GM21825 (cell line): Measurements from ENCODE around the gene FCGR2B.
A peak's percentile ranks its signal among the peaks of the same experiment; 100 is the strongest.
"Not testable (repeated sequence)": the region's sequence is repeated elsewhere in the genome, so short reads cannot be mapped to it uniquely, and the experiment has no call there.

Experiments used
- ATAC-seq: cut with Tn5 transposase; IDR thresholded peaks from one replicate; pipeline ENCODE4 v1.9.1; 2021; ENCODE audit warnings: mild to moderate bottlenecking, moderate library complexity; ENCODE audit not compliant: unreplicated experiment

FCGR2B gene

DNA sequence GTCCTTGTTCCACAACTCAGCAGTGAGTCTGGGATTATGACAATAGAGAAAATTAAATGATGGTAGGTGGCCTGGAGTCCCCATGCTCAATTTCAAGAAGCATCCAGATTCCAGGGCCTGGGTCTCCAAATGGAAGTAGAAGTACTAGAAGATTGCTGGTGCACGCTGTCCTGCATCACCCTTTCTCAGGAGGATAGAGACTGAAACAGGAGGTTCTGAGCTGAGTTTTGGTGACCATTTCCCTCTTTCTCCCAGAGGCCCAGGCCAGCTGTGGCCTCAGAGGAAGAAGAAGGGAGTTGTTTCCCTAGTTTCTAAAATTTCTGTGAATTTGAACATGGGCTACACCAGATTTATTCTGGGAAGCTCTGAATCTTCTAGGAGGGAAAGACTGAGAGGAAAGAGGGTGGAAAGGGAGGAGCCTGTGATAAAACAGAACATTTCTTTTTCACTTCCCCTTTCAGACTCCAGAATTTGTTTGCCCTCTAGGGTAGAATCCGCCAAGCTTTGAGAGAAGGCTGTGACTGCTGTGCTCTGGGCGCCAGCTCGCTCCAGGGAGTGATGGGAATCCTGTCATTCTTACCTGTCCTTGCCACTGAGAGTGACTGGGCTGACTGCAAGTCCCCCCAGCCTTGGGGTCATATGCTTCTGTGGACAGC, at the start of gene FCGR2B:
TSS of gene FCGR2B (plus strand) at position 460 of the 656 bp plus-strand sequence. CDS start at position 559, 99 bp downstream.
- ATAC-seq = peak; percentile 72

DNA sequence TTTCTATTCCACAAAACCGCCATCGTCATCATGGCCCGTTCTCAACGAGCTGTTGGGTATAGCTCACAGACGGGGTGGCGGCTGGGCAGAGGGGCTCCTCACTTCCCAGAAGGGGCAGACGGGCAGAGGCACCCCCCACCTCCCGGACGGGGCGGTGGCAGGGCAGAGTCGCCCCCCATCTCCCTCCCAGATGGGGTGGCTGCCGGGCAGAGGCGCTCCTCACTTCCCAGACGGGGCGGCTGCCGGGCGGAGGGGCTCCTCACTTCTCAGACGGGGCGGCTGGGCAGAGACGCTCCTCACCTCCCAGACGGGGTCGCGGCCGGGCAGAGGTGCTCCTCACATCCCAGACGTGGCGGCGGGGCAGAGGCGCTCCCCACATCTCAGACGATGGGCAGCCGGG, 46.5 kb upstream of the FCGR2B start:
- ATAC-seq = not testable (repeated sequence)

DNA sequence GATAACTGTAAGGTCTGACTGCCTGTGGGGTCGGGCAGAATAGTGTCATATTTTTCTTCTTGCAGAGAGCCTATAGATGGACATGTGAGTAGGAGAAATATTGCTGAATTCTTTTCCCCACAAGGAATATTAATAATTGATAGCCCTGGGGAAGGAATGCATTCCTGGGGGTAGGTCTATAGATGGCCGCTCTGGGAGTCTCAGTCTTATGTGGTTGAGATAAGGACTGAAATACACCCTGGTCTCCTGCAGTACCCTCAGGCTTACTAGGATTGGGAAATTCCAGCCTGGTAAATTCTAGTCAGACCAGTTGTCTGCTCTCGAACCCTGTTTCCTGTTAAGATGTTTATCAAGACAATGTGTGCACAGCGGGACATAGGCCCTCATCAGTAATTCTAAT, 44.4 kb upstream of the FCGR2B start:
- ATAC-seq = not testable (repeated sequence)

DNA sequence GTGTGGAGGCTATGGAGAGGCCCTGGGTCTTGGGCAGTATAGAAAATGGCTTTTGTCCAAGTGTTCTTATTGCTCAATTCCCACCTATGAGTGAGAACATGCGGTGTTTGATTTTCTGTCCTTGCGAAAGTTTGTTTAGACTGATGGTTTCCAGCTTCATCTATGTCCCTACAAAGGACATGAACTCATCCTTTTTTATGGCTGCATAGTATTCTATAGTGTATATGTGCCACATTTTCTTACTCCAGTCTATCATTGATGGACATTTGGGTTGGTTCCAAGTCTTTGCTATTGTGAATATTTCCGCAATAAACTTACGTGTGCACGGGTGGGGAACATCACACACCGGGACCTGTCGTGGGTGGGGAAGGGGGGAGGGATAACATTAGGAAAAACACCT, 42.5 kb upstream of the FCGR2B start:
- ATAC-seq = not testable (repeated sequence)

DNA sequence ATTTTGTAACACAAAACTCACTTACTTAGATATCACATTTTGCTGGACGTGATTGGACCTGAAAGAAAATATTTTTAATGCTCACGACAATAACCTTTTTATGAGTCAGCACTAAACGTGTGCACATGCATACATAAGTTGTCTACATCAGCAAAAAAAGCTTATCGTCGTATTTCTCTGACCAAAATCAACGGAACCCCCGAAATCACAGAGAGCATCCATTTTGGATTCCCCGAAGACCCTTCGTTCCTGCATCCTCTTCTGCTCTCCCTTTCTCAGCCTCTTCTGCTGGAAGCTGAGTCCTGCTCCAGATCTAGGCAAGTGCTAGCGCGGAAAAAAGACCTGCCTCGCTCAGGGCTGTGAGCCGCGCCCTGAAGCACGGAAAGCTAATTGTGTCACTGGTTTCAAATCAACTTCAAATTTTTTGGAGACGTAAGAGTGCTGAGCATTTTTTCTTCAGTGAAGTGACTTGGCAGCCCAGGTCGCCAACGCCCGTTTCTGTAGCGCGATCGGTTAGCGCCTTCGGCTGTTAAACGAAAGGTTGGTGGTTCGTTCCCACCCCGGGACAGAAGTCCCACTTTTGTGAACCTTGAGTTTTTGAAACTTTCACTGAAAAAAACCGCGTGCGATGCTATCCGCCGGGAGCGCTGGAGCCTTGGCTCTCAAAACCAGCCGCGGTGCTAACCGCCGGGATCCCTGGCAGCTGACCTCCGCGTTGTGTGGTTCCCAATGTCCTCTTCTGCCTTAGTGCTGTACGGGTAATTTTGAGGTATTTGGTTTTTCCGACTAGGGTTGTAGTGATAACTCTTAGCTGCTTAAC, 41.6 kb upstream of the FCGR2B start:
- ATAC-seq = peak; percentile 51

DNA sequence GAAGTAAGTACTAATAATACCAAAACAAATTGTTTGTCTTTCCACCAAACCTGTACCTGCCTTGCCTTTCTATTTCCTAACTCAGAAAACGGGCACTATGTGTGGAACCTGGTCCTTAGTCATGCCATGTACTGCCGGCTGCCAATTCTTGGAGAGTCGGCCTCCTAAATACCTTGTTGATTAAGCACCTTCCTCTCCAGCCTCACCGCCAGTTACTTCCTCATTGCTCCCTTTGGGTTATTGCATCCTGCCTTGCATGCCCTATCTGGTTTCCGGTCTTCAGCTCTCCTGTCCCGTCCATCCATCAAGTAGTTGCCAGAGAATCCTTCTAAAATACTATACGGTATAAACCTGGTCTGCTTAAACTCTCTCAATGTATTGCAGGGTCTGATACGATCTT, 40.9 kb upstream of the FCGR2B start:
- peak; percentile 21 for ATAC-seq

DNA sequence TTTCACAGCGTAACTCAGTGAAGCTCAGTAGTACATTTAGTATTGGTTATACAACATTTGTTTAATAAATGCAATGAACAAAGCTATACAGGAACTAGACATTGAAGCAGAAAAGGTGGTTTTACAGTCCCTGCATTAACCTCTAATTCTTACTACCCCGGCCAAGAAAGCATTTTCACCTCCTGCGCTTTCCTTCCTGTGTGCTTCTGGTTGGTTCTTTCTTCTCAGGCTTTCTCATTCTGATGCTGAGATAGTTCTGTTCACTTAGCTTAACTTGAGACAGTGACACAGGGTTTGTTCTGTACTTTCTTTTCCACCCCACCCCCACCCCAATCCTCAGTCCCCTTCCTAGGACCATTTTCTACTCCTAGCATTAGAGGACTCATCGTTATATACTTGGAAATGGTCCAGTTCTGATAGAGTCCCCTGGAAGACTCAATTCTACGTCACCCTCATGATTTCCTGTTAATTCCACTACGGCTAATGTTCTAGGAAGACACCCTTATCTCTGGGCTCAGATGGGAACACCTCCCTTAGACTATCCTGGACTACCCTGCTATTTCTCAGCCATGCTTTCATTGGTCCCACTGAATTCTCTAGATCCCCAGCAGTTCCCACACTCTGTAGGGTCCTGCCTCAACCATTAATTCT, 39.4 kb upstream of the FCGR2B start:
- ATAC-seq = peak; percentile 46

DNA sequence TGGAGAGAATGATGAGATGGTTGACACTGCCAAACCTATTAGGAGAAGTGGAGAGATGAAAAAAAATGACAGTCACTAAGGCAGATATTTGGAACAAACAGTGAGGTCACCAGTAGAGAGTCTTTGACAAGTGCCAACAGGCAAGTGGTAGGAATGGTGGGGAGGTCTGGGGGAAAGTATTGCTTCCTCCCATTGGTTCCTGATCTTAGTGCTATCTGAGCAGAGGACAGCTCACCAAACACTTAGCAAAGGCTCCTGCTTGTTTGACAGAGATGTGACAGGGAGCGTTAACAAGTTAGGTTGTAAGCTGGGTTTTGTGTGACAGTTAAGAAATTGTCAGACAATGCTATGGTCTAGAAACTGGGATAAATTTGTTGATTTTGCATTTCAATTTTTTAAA, 38.3 kb upstream of the FCGR2B start:
- not testable (repeated sequence) for ATAC-seq

DNA sequence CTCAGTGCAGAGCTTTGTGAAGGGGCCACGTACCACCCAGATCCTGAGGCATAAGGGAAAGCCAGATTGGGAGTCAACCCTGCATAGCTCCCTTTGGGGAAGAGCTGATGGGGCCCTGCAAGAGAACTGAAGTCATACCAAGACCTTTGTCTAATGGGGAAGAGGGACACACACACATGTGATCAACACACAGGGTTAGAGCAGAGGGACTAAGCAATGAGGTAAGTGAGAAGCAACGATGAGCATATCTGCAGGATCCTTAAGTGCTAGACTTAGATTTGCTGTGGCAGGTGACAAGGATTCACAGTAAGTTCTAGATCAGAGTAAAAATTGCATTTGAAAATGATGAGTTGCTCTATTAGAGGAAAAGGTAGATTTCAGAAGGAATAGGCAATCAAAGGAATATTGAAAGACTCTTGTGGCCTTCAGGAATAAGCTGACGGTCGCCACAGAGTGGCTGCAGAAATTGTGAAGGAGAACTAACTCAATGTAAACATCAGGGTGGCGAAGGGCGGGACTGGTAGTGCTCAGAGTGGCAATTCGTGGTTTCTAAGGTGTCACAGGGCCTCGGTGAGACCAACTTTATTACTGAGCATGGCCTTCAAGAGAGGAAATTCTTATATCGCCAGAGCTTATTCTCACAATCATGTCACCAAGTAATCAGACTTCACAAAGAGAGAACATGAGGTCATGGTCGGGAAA, 36.3 kb upstream of the FCGR2B start:
- not testable (repeated sequence) for ATAC-seq

DNA sequence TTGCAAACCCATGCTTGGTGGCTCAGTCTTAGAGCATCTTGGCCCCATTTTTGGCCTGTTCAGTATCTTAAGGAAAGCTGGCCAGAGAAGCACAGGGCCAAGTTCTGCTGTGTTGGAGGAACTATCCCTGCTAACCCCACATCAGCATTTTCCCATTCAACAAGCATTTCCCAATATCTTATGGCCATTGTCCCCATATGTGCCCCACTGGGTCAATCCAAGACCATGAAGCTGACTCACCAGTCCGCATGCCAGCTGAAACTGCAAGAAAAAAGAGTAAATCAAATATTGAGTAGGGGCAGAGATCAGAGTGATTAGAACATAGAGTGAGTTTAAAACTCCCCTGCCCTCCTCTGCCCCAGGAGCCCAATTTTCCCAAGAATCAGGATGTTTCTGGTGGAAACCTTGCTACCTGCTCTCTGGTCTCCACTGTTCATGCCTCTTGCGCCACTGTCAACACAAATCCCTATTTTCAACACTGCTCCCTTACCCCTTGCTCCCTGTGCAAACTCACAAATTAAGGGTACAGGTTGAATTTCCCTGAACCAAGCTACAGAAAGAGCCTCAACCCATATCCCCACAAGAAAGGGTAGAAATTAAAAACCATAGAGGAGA, 32.7 kb upstream of the FCGR2B start:
- ATAC-seq = not testable (repeated sequence)

DNA sequence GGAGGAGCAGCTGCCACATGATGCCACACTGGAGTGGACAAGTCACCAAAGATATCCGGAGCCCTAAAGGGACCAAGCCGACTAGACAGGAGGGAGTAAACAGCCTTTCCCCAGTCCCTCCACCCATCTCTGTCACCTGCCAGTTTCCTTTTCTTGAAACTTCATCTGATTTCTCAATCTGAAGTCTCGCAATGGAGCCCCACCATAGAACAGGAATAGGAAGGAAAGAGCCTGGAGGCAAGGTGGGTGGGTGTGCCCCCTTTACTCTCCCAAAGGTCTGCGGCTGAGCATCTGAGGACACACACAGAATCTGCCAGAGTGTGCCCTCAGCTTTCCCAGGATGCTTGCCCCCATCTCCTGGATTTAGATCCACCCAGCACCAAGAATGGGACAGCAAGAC, 31.9 kb upstream of the FCGR2B start, which contains the start of gene FCGR3B:
TSS of gene FCGR3B (minus strand) at position 101 of the 400 bp plus-strand sequence. CDS start at position 19, 82 bp downstream.
- no peak for ATAC-seq

DNA sequence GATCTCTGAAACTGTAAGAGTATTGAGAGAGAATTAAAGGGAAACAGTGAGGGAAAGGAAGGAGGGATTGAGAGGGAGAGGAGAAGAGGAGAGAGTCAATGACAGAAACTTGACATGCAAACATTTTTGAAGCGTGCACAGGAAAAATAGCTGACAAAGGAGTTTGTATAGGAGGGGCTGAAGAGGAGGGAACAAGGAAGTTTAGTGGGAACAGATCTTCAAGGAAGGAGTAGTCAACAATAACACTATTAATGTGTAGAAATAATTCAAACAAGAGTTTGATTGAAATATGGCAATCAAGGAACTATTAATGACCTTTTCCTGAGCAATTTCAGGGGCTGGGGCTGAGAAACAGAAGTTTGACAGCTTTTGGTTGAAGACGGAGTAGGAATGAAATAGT, 27.9 kb upstream of the FCGR2B start:
- ATAC-seq = not testable (repeated sequence)

DNA sequence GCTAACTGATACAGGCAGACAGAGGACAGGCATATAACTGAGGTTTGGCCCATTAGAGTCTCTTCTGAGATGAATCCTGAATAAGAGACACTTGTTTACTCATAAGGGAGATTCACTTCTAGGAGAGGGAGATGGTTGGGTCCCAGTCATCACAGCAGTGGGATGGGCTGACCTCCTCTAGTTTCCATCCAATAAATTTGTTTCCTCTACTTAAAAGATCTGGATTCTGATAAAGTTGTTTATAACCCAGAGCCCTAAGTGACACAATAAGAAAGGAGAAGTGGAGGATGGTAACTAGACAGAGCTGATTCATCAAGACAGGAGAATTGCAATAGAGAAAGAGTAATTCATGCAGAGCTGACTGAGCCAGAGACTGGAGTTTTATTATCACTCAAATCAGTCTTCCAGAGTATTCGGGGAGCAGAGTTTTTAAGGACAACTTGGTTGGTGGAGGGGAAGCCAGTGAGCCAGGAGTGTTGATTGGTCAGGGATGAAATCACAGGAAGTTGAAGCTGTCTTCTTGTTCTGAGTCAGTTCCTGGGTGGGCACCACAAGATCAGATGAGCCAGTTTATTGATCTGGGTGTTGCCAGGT, 26.7 kb upstream of the FCGR2B start:
- ATAC-seq = not testable (repeated sequence)

DNA sequence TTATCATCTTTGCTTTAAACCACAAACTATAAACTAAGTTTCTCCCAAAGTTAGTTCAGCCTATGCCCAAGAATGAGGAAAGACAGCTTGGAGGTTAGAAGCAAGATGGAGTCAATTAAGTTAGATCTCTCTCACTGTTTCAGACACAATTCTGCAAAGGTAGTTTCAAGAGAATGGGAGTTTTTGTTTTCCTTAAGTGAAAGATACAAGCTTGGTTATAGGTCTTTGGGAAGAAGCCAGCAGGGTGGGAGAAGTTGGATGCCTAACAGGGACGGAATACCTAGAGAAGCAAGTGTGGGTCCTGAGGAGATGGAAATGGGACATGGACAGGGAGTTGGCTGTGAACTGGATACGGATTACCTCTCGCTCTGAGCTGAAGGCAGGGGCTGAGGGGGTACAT, 26.0 kb upstream of the FCGR2B start:
- not testable (repeated sequence) for ATAC-seq

DNA sequence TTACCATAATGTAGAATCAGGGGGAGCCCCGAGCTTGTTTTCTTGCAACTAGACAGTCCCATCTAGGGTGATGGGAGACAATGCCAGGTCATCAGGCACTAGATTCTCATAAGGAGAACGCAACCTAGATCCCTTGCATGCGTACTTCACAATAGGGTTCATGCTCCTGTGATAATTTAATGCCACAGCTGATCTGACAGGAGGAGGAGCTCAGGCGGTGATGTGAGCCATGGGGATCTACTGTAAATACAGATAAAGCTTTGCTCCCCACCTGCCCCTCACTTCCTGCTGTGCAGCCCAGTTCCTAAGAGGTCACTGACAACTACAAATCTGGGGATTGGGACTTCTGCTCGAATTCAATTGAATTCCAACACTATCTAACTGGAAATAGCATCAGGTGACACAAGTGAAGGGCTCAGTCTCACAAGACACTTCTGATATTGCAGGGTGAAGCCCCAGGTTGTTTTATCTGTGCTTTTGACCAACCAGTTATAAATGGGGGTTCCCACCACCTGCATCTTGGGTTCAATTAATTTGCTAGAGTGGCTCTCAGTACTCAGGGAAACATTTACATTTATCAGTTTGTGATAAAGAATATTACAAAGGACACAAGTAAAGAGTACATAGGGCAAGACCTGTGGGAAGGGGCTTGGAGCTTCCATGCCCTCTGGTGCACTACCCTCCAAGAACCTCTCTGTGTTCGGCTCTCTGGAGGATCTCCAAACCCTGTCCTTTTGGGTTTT, 24.5 kb upstream of the FCGR2B start:
- ATAC-seq = not testable (repeated sequence)

DNA sequence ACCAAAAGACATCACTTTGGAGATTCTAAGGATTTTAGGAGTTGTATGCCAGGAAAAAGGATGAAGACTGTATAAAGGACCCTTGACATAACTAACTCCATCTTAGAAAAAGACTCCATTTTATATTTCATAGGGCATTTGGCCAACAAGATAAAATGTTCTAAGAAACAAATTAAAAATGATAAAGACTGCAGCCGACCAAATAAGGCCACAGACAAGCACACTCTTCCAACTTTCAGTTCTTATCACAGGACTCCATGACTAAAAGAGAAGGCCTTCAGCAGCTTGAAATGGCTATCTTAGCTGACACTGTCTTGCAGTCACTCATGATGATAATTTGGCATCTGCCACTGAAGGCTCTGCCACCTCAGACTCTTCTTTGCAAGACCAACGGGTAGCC, 23.7 kb upstream of the FCGR2B start:
- ATAC-seq = not testable (repeated sequence)

DNA sequence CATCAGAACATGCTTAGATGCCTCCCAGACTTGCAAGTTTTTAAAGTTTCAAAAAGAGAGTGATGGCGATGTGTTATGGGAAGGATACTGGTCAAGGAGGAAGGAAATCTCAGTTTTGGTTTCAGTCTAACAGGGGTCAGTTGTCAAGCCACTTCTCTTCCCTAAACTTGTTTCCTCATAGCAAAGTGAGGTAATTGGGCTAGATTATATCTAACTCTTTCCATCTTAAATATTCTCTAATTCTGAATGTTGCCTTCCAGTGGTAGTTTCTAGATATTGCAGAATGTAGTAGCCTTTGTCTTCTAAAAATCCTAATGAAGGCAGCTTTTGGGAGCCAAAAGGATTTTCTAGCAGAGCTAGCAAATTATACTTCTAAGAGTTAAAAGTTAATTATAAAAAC, 20.2 kb upstream of the FCGR2B start:
- ATAC-seq = not testable (repeated sequence)

DNA sequence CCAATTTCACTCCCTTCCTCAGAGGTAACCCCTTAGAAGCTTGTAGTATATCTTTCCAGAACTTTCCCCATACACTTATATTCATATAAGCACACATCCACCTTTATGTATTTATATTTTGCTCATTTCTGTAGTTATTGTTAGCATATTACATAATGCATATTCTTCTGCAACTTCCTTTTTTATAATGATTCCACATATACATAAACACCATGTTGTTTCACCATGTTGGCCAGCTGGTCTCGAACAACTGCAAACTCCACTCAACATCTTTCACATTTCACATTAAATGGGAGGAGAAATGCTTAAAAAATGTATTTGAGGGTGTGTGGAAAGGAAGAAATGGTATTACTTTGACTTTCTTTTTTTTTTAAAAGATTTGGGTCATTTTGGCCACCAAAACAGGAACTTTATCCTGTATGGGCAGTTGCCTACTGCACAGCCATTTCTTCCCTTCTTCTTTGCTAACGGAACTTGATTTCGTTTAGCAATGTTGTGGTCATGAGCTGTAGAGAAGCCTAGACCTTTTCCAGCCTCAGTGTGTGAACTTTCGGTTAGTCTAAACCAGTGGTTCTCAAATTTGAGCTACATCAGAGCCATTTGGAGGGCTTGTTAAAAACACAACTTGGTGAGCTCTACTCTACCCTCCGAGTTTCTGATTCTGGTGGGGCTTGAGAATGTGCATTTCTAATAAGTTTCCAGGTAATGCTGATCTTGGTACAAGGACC, 19.3 kb upstream of the FCGR2B start:
- not testable (repeated sequence) for ATAC-seq

DNA sequence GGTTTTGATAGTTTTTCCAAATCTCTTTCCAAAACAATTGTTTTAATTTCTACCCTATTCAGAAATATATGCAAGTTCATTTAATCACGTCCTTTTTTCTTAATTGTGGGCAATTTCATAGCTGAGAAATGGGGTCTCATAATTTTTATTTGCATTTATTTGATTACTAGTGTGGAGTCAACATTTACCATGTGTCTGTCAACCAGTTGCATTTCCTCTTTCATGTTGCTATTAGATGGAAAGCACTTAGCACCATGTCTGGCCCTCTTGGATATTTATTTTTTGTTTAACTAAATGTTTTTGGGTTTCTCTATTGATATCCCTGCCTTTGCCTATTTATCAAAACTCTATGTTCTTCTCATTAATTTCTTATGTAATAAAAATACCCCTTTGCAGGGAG, 18.1 kb upstream of the FCGR2B start:
- not testable (repeated sequence) for ATAC-seq
